ENCODE data around the gene CKMT1A. TPM values are rescaled to one million over a fixed set of nuclear protein-coding genes. Genes with fewer than 3 reads are reported as not detected.

Gene CKMT1A
- total RNA-seq, 2 experiments from 2014 or later: 0.27 to 0.33 TPM

Other genes starting within 250 kb of the CKMT1A start
- gene TP53BP1, start 200.7 kb upstream of the CKMT1A start, total RNA-seq: 10 to 100 TPM; 22.4 to 23.9 TPM
- 1 to 10 TPM; 1.3 TPM for gene MAP1A, start 176.3 kb upstream of the CKMT1A start, total RNA-seq
- 10 to 100 TPM; 37.7 to 42.6 TPM for gene PPIP5K1, start 103.7 kb upstream of the CKMT1A start, total RNA-seq
- under 1 TPM in 1 of 2 experiments, not detected in 1; 0.25 TPM for gene CKMT1B, start 99.8 kb upstream of the CKMT1A start, total RNA-seq
- 1 to 10 TPM in 1 of 2 experiments, under 1 TPM in 1; 0.66 to 1.0 TPM for gene STRC, start 75.1 kb upstream of the CKMT1A start, total RNA-seq
- 1 to 10 TPM; 1.9 to 2.2 TPM for gene CATSPER2, start 45.0 kb upstream of the CKMT1A start, total RNA-seq
- 100 to 1,000 TPM; 274 to 287 TPM for gene PDIA3, start 52.6 kb downstream of the CKMT1A start, total RNA-seq
- 1 to 10 TPM; 3.6 TPM for gene ELL3, start 83.1 kb downstream of the CKMT1A start, total RNA-seq
- 100 to 1,000 TPM; 710 to 718 TPM for gene SERF2, start 98.5 kb downstream of the CKMT1A start, total RNA-seq
- under 1 TPM; 0.42 to 0.46 TPM for gene SERINC4, start 106.4 kb downstream of the CKMT1A start, total RNA-seq
- gene HYPK, start 106.7 kb downstream of the CKMT1A start, total RNA-seq: 10 to 100 TPM; 14.0 to 16.4 TPM
- gene MFAP1, start 130.8 kb downstream of the CKMT1A start, total RNA-seq: 10 to 100 TPM; 51.3 to 56.2 TPM
- gene WDR76, start 133.1 kb downstream of the CKMT1A start, total RNA-seq: 10 to 100 TPM; 75.4 to 95.2 TPM